Hepatocyte (in vitro differentiated cells): ENCODE data around the gene TPPP2. TPM values are rescaled to one million over a fixed set of nuclear protein-coding genes. Genes with fewer than 3 reads are reported as not detected.

Source experiments
- DNase-seq: peaks from one replicate; pipeline ENCODE4 v3.0.0-alpha.2; 2016; ENCODE audit warnings: low spot score
- H2AFZ ChIP-seq: fragments of 200-600 bp; sonication (generic); 2 replicates; pipeline ENCODE4 v1.6.0; 2016; ENCODE audit warnings: antibody characterized with exemption, mild to moderate bottlenecking
- H3K27ac ChIP-seq: fragments of 200-600 bp; sonication (generic); 2 replicates; pipeline ENCODE4 v1.5.1; 2016; ENCODE audit warnings: mild to moderate bottlenecking
- H3K27me3 ChIP-seq: fragments of 200-600 bp; sonication (generic); 2 replicates; pipeline ENCODE4 v1.6.1; 2016
- H3K36me3 ChIP-seq: fragments of 200-600 bp; sonication (generic); replicated peaks from 2 replicates; pipeline ENCODE4 v1.5.1; 2016; ENCODE audit warnings: low read depth; ENCODE audit not compliant: insufficient read depth
- H3K4me1 ChIP-seq: fragments of 200-600 bp; sonication (generic); 2 replicates; pipeline ENCODE4 v1.5.1; 2016; ENCODE audit warnings: mild to moderate bottlenecking, moderate library complexity; ENCODE audit not compliant: insufficient read depth
- H3K4me2 ChIP-seq: fragments of 200-600 bp; sonication (generic); 2 replicates; pipeline ENCODE4 v1.6.0; 2016
- H3K4me3 ChIP-seq: fragments of 200-600 bp; sonication (generic); 2 replicates; pipeline ENCODE4 v1.5.1; 2016; ENCODE audit warnings: mild to moderate bottlenecking
- H3K79me2 ChIP-seq: fragments of 200-600 bp; sonication (generic); 2 replicates; pipeline ENCODE4 v1.6.0; 2017; ENCODE audit warnings: mild to moderate bottlenecking
- H3K9me2 ChIP-seq: fragments of 200-600 bp; sonication (generic); replicated peaks from 2 replicates; pipeline ENCODE4 v1.6.0; 2017; ENCODE audit warnings: mild to moderate bottlenecking; ENCODE audit not compliant: insufficient read depth
- H3K9me3 ChIP-seq: fragments of 200-600 bp; sonication (generic); 2 replicates; pipeline ENCODE4 v1.5.1; 2016; ENCODE audit warnings: low read depth, mild to moderate bottlenecking
- H4K20me1 ChIP-seq: fragments of 200-600 bp; sonication (generic); 2 replicates; pipeline ENCODE4 v1.6.0; 2016; ENCODE audit warnings: mild to moderate bottlenecking; ENCODE audit not compliant: insufficient read depth, poor library complexity, severe bottlenecking
- CTCF ChIP-seq: fragments of 200-600 bp; sonication (generic); IDR thresholded peaks from 2 replicates; pipeline ENCODE4 v1.5.1; 2016; ENCODE audit warnings: antibody characterized with exemption, mild to moderate bottlenecking; ENCODE audit not compliant: poor library complexity
- EZH2 ChIP-seq: fragments of 200-600 bp; sonication (generic); IDR thresholded peaks from 2 replicates; pipeline ENCODE4 v1.6.1; 2016; ENCODE audit warnings: antibody characterized with exemption, mild to moderate bottlenecking, borderline replicate concordance
- EZH2phosphoT487 ChIP-seq: fragments of 200-600 bp; sonication (generic); IDR thresholded peaks from one replicate; pipeline ENCODE4 v1.6.1; 2018; ENCODE audit warnings: antibody characterized with exemption, mild to moderate bottlenecking, low read depth, moderate library complexity; ENCODE audit not compliant: unreplicated experiment, severe bottlenecking
- WGBS: methylation state at CpG from one replicate; pipeline ENCODE4 v1.1.6; 2016; ENCODE audit warnings: low lambda C conversion rate; ENCODE audit errors: missing lambda C conversion rate; 5-methylcytosine and 5-hydroxymethylcytosine counted together
- polyA plus RNA-seq: library from polyadenylated mRNA; unstranded; fragments of >200 nt; fragmentation: Nextera tagmentation; extraction: Ambion mirVana; gene quantifications from 2 replicates; pipeline ENCODE4 v1.2.1, GENCODE V29; 2016
- total RNA-seq: library from RNA; depleted of rRNA; stranded (reverse); fragments of >200 nt; gene quantifications from 2 replicates; pipeline ENCODE4 v1.2.3, GENCODE V29; 2014

The TPPP2 gene
- total and polyA plus RNA-seq, 2 experiments from 2014 or later: not detected

- Histone ChIP-seq H3K4me1 (peaks cover 23% of the 10 kb centered on the region), H2AFZ (no peak overlapping the region), H3K9me2 (no peaks in the 10 kb centered on the region), H3K9me3 (no peaks in the 10 kb centered on the region), H3K27me3 (no peaks in the 10 kb centered on the region), H4K20me1 (no peaks in the 10 kb centered on the region), H3K4me2 (peak overlapping the region; percentile 51), H3K79me2 (no peaks in the 10 kb centered on the region), H3K4me3 (no peak overlapping the region), H3K27ac (peak overlapping the region; percentile 71), H3K36me3 (no peaks in the 10 kb centered on the region)
- 87% methylated on average over 8 of the region's 8 CpGs for WGBS
- DNase-seq: no peak
- no peak for TF ChIP-seq CTCF
Measured at GRCh38 chr14:21059842-21060613, 30.0 kb downstream of the TPPP2 start.

GRCh38 chr14:21060614-21061346 lies 30.8 kb downstream of the TPPP2 start:
- Histone ChIP-seq H3K36me3 (no peaks in the 10 kb centered on the region), H3K9me2 (no peaks in the 10 kb centered on the region), H4K20me1 (no peaks in the 10 kb centered on the region), H3K4me2 (peak overlapping the region; percentile 51), H2AFZ (no peak overlapping the region), H3K27me3 (no peaks in the 10 kb centered on the region), H3K4me1 (peaks cover 23% of the 10 kb centered on the region), H3K79me2 (no peaks in the 10 kb centered on the region), H3K9me3 (no peaks in the 10 kb centered on the region), H3K27ac (peak overlapping the region; percentile 71), H3K4me3 (no peak overlapping the region)
- TF ChIP-seq EZH2phosphoT487: no peak
- TF ChIP-seq CTCF: no peak
- no peak for TF ChIP-seq EZH2
- no peak for DNase-seq
- WGBS: 61% methylated on average over 13 of the region's 13 CpGs

GRCh38 chr14:21061347-21061668 lies 31.3 kb downstream of the TPPP2 start:
- Histone ChIP-seq H3K4me2 (peak overlapping the region; percentile 51), H3K9me2 (no peaks in the 10 kb centered on the region)
- DNase-seq: no peak

More at GRCh38 chr14:21061347-21061668, 31.3 kb downstream of the TPPP2 start:
- Histone ChIP-seq H3K9me3 (no peaks in the 10 kb centered on the region), H3K36me3 (no peaks in the 10 kb centered on the region), H4K20me1 (no peaks in the 10 kb centered on the region), H3K4me3 (no peak overlapping the region), H3K79me2 (no peaks in the 10 kb centered on the region), H3K4me1 (peaks cover 17% of the 10 kb centered on the region), H3K27me3 (no peaks in the 10 kb centered on the region), H3K27ac (peak overlapping the region; percentile 71), H2AFZ (no peak overlapping the region)
- WGBS: 75% methylated on average over 3 of the region's 3 CpGs
- TF ChIP-seq CTCF (no peak), EZH2 (no peak), EZH2phosphoT487 (no peak)
